K562 (cell line): ENCODE measurements around the gene RNF150. TPM values are rescaled to one million over a fixed set of nuclear protein-coding genes. Genes with fewer than 3 reads are reported as not detected.

Experiments used
- ATAC-seq: fragments of 200-7000 bp; cut with Tn5 transposase; 3 replicates; pipeline ENCODE4 v1.9.1; 2020; ENCODE audit warnings: moderate library complexity
- BruUV-seq: library from RNA; stranded (reverse); fragments of 400-500 nt; replicated peaks from 2 replicates; lab custom pipeline; 2021; lab: Mats Ljungman, UMichigan
- CTCF ChIA-PET: fragments of 300-600 bp; formaldehyde crosslinking; extraction: SDS; loops from one replicate; lab custom pipeline; 2021; ENCODE audit warnings: low intra/inter-chr PET ratio; lab: Yijun Ruan, JAX
- POLR2A ChIA-PET: fragments of 300-600, 350-650 bp; sonication (Branson Sonifier 250); formaldehyde crosslinking; extraction: SDS; loops from one replicate; lab custom pipeline; 2021; ENCODE audit warnings: antibody characterized with exemption, inconsistent platforms; lab: Yijun Ruan, JAX
- DNase-seq, 4 experiments: peaks; one replicate each; pipeline versions ENCODE4 v3.0.0 to v3.0.0-alpha.2; 2011 to 2018; ENCODE audit warnings: low spot score in 3 of 4, mixed read lengths in 3 of 4; ENCODE audit errors: extremely low read depth in 1 of 4
- FAIRE-seq: peaks from 2 replicates; lab custom pipeline; 2011; peaks lifted over from hg19 to GRCh38; lab: Jason Lieb, UNC
- H2AFZ ChIP-seq: 2 replicates; pipeline ENCODE4 v1.6.0; 2011; ENCODE audit warnings: low read depth, low read length, control low read depth, inconsistent platforms
- H3K27ac ChIP-seq: fragments of 200-600 bp; 3 replicates; pipeline ENCODE4 v1.8.0; 2011; ENCODE audit warnings: low read depth, mild to moderate bottlenecking, control low read depth, inconsistent platforms, low read length, moderate library complexity, mixed read lengths; ENCODE audit errors: extremely low read depth
- H3K27me3 ChIP-seq, 2 experiments: fragments of 300-600 bp in 1 of 2; 2 replicates in 1 of 2; 3 replicates in 1 of 2; pipeline versions ENCODE4 v1.6.0 to v1.8.0; 2011; ENCODE audit warnings: inconsistent platforms in 2 of 2, low read length in 2 of 2, mild to moderate bottlenecking in 1 of 2, mixed read lengths in 1 of 2, moderate library complexity in 1 of 2; ENCODE audit not compliant: control insufficient read depth in 2 of 2, insufficient read depth in 2 of 2
- H3K36me3 ChIP-seq: fragments of 300-600 bp; 3 replicates; pipeline ENCODE4 v1.8.0; 2011; ENCODE audit warnings: mild to moderate bottlenecking, low read length, inconsistent platforms; ENCODE audit not compliant: control insufficient read depth, insufficient read depth
- H3K4me1 ChIP-seq, 2 experiments: fragments of 200-600 bp in 1 of 2; replicated peaks in 1 of 2; 2 replicates in 1 of 2; 3 replicates in 1 of 2; pipeline versions ENCODE4 v1.5.1 to v1.8.0; 2011; ENCODE audit warnings: inconsistent platforms in 2 of 2, low read length in 2 of 2, mild to moderate bottlenecking in 1 of 2, mixed read lengths in 1 of 2, moderate library complexity in 1 of 2; ENCODE audit not compliant: control insufficient read depth in 2 of 2, insufficient read depth in 2 of 2
- H3K4me2 ChIP-seq: 2 replicates; pipeline ENCODE4 v1.6.1; 2011; ENCODE audit warnings: low read length, control low read depth, inconsistent platforms, mixed read lengths; ENCODE audit not compliant: insufficient read depth
- H3K4me3 ChIP-seq: fragments of 200-600 bp; sonication (generic), shearing (Covaris generic); 2 replicates; pipeline ENCODE4 v1.5.1; 2016; ENCODE audit warnings: control low read depth, inconsistent platforms
- H3K79me2 ChIP-seq: fragments of 200-600 bp; 3 replicates; pipeline ENCODE4 v1.8.0; 2011; ENCODE audit warnings: low read length, inconsistent platforms; ENCODE audit not compliant: control insufficient read depth, insufficient read depth
- H3K9ac ChIP-seq, 2 experiments: 2 replicates each; pipeline versions ENCODE4 v1.6.0 to v1.6.1; 2011; ENCODE audit warnings: low read depth in 2 of 2, low read length in 2 of 2, control low read depth in 1 of 2, inconsistent platforms in 1 of 2, mild to moderate bottlenecking in 1 of 2, mixed read lengths in 1 of 2; ENCODE audit not compliant: insufficient read depth in 1 of 2
- H3K9me1 ChIP-seq: one replicate; pipeline ENCODE4 v1.6.0; 2011; ENCODE audit warnings: inconsistent platforms, mild to moderate bottlenecking, low read length, moderate library complexity; ENCODE audit not compliant: control insufficient read depth, insufficient read depth
- H3K9me3 ChIP-seq: replicated peaks from 2 replicates; pipeline ENCODE4 v1.5.1; 2011; ENCODE audit warnings: low read depth, low read length, inconsistent platforms; ENCODE audit not compliant: control insufficient read depth, insufficient read depth
- H4K20me1 ChIP-seq: replicated peaks from 2 replicates; pipeline ENCODE4 v1.6.1; 2011; ENCODE audit warnings: low read length, inconsistent platforms, mixed read lengths; ENCODE audit not compliant: control insufficient read depth, insufficient read depth
- EGR1 ChIP-seq: fragments of 450-650 bp; conservative IDR thresholded peaks from 2 replicates; pipeline ENCODE4 v1.6.1; 2017; ENCODE audit warnings: mild to moderate bottlenecking
- RHOXF2B ChIP-seq: fragments of 250-450 bp; sonication (Bioruptor Pico); conservative IDR thresholded peaks from 2 replicates; pipeline ENCODE4 v1.5.1; 2021
- WGBS: fragments of 100-300 bp; shearing (Covaris generic); methylation state at CpG from one replicate; pipeline ENCODE4 v1.1.6; 2016; ENCODE audit warnings: low coverage, mixed read lengths; ENCODE audit not compliant: insufficient coverage; ENCODE audit errors: missing lambda C conversion rate; 5-methylcytosine and 5-hydroxymethylcytosine counted together
- in situ Hi-C: fragments of 300-500 bp; cut with MboI; formaldehyde crosslinking; loops from 4 replicates; pipeline ENCODE4 v1.15.0; 2018; ENCODE audit warnings: inconsistent platforms, mixed read lengths
- intact Hi-C: fragments of 100-400 bp; cut with micrococcal nuclease; formaldehyde crosslinking; loops from 2 replicates; pipeline ENCODE4 v1.14.2; 2022
- polyA plus RNA-seq, 8 experiments: library from polyadenylated mRNA; depleted of rRNA in 4 of 8; stranded (reverse) in 5 of 8; unstranded in 3 of 8; fragments of >200 nt; fragmentation: Nextera tagmentation in 2 of 8; fragmentation: Illumina TruSeq in 1 of 8; extraction: Ambion mirVana in 2 of 8; extraction: Trizol in 1 of 8; gene quantifications; 2 replicates each; pipeline versions ENCODE4 v1.2.1 to v1.2.3, GENCODE V29; 2011 to 2014; ENCODE audit warnings: inconsistent platforms in 1 of 8, missing spikeins in 1 of 8
- total RNA-seq, 7 experiments: library from RNA; depleted of rRNA in 6 of 7; stranded (reverse); fragments of >200 nt in 6 of 7; fragmentation: Illumina TruSeq in 2 of 7; extraction: Trizol in 2 of 7; gene quantifications; 2 replicates each; pipeline versions ENCODE4 v1.2.1 to v1.2.3, GENCODE V29; 2011 to 2021; ENCODE audit warnings: low replicate concordance in 1 of 7
- TF ChIP-seq, protein P1 (sequence below): IDR thresholded peaks from 2 replicates; pipeline ENCODE4 v1.6.1; 2011; ENCODE audit warnings: borderline replicate concordance, low read depth, mild to moderate bottlenecking, moderate library complexity, low read length; ENCODE audit not compliant: insufficient read depth, poor library complexity, severe bottlenecking
- TF ChIP-seq, protein P2 (sequence below): fragments of 200-800 bp; sonication (Bioruptor generic); IDR thresholded peaks from 2 replicates; pipeline ENCODE4 v1.6.1; 2017; ENCODE audit warnings: missing genetic modification characterization, missing compliant biosample characterization
- TF ChIP-seq, protein P3 (sequence below): fragments of 250-450 bp; sonication (Bioruptor Pico); IDR thresholded peaks from 2 replicates; pipeline ENCODE4 v1.8.0; 2021; ENCODE audit warnings: mild to moderate bottlenecking, moderate library complexity
- TF ChIP-seq, protein P4 (sequence below): sonication (generic); formaldehyde crosslinking; IDR thresholded peaks from 2 replicates; pipeline ENCODE4 v1.8.0; 2022; ENCODE audit warnings: mild to moderate bottlenecking, missing genetic modification reagents

RNF150 gene
- total and polyA plus RNA-seq, 9 of the 15 experiments (the other 6 are each of a cell fraction or from before 2014, with no cell fraction given), result 0.09 TPM; not detected in 8

DNA sequence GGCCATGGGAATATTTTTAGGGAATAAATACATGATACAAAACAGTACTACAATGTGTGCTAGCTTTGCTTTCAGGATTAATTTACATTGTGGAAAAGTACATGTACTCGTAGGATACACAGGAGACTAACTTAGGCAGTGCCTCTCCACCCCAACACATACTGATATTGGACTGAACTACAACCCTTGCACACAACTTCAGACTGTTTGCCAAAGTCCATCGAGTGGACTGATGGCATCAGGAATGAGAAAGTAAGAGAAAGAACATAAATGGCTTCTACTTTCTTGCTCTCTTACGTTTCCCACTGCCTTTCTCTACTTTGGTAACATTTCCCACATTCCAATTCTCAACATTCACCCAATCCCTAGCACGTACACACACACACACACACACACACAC is 130.1 kb downstream of the RNF150 start:
- ChIA-PET POLR2A (no interaction called here), CTCF (no interaction called here)
- Histone ChIP-seq H3K27me3 (no peaks in the 10 kb centered on the region), H3K4me1 (no peaks in the 10 kb centered on the region), H3K4me2 (no peak overlapping the region), H3K27ac (no peak overlapping the region), H3K79me2 (no peaks in the 10 kb centered on the region), H3K9me1 (no peaks in the 10 kb centered on the region), H3K4me3 (no peak overlapping the region), H4K20me1 (no peaks in the 10 kb centered on the region), H3K36me3 (no peaks in the 10 kb centered on the region), H2AFZ (no peak overlapping the region), H3K9me3 (no peaks in the 10 kb centered on the region), H3K9ac (no peak overlapping the region)
- BruUV-seq, result no TSS peak
- intact Hi-C loops (no loop called here), in situ Hi-C loops (no loop called here)
- no peak for FAIRE-seq
- 2% methylated on average over 4 of the region's 4 CpGs for WGBS
- ATAC-seq, result no peak
- no peak for DNase-seq
- TF ChIP-seq EGR1 (no peak), RHOXF2B (CRISPR knock-in tag) (no peak)
- TF ChIP-seq, protein P1, sequence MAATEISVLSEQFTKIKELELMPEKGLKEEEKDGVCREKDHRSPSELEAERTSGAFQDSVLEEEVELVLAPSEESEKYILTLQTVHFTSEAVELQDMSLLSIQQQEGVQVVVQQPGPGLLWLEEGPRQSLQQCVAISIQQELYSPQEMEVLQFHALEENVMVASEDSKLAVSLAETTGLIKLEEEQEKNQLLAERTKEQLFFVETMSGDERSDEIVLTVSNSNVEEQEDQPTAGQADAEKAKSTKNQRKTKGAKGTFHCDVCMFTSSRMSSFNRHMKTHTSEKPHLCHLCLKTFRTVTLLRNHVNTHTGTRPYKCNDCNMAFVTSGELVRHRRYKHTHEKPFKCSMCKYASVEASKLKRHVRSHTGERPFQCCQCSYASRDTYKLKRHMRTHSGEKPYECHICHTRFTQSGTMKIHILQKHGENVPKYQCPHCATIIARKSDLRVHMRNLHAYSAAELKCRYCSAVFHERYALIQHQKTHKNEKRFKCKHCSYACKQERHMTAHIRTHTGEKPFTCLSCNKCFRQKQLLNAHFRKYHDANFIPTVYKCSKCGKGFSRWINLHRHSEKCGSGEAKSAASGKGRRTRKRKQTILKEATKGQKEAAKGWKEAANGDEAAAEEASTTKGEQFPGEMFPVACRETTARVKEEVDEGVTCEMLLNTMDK, result no peak
- TF ChIP-seq, protein P2, sequence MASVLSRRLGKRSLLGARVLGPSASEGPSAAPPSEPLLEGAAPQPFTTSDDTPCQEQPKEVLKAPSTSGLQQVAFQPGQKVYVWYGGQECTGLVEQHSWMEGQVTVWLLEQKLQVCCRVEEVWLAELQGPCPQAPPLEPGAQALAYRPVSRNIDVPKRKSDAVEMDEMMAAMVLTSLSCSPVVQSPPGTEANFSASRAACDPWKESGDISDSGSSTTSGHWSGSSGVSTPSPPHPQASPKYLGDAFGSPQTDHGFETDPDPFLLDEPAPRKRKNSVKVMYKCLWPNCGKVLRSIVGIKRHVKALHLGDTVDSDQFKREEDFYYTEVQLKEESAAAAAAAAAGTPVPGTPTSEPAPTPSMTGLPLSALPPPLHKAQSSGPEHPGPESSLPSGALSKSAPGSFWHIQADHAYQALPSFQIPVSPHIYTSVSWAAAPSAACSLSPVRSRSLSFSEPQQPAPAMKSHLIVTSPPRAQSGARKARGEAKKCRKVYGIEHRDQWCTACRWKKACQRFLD (CRISPR knock-in tag), result no peak
- TF ChIP-seq, protein P3, sequence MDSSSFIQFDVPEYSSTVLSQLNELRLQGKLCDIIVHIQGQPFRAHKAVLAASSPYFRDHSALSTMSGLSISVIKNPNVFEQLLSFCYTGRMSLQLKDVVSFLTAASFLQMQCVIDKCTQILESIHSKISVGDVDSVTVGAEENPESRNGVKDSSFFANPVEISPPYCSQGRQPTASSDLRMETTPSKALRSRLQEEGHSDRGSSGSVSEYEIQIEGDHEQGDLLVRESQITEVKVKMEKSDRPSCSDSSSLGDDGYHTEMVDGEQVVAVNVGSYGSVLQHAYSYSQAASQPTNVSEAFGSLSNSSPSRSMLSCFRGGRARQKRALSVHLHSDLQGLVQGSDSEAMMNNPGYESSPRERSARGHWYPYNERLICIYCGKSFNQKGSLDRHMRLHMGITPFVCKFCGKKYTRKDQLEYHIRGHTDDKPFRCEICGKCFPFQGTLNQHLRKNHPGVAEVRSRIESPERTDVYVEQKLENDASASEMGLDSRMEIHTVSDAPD (CRISPR knock-in tag), result no peak
- TF ChIP-seq, protein P4, sequence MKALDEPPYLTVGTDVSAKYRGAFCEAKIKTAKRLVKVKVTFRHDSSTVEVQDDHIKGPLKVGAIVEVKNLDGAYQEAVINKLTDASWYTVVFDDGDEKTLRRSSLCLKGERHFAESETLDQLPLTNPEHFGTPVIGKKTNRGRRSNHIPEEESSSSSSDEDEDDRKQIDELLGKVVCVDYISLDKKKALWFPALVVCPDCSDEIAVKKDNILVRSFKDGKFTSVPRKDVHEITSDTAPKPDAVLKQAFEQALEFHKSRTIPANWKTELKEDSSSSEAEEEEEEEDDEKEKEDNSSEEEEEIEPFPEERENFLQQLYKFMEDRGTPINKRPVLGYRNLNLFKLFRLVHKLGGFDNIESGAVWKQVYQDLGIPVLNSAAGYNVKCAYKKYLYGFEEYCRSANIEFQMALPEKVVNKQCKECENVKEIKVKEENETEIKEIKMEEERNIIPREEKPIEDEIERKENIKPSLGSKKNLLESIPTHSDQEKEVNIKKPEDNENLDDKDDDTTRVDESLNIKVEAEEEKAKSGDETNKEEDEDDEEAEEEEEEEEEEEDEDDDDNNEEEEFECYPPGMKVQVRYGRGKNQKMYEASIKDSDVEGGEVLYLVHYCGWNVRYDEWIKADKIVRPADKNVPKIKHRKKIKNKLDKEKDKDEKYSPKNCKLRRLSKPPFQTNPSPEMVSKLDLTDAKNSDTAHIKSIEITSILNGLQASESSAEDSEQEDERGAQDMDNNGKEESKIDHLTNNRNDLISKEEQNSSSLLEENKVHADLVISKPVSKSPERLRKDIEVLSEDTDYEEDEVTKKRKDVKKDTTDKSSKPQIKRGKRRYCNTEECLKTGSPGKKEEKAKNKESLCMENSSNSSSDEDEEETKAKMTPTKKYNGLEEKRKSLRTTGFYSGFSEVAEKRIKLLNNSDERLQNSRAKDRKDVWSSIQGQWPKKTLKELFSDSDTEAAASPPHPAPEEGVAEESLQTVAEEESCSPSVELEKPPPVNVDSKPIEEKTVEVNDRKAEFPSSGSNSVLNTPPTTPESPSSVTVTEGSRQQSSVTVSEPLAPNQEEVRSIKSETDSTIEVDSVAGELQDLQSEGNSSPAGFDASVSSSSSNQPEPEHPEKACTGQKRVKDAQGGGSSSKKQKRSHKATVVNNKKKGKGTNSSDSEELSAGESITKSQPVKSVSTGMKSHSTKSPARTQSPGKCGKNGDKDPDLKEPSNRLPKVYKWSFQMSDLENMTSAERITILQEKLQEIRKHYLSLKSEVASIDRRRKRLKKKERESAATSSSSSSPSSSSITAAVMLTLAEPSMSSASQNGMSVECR (CRISPR knock-in tag), result no peak
